Stimulated activated CD4-positive, alpha-beta T cell treated with anti-CD3 and anti-CD28 coated beads, TNF-alpha, amount 100 ng/mL, for 1 hour (primary cell): ENCODE data around the gene LIPA.
"Not testable (repeated sequence)": the region's sequence is repeated elsewhere in the genome, so short reads cannot be mapped to it uniquely, and the experiment has no call there.

ENCODE experiments used
- DNase-seq, 3 donors: peaks; one replicate each; pipeline ENCODE4 v3.0.0-alpha.2; 2020; ENCODE audit warnings: low read depth in 3 of 3, low spot score in 1 of 3

Gene LIPA

DNA sequence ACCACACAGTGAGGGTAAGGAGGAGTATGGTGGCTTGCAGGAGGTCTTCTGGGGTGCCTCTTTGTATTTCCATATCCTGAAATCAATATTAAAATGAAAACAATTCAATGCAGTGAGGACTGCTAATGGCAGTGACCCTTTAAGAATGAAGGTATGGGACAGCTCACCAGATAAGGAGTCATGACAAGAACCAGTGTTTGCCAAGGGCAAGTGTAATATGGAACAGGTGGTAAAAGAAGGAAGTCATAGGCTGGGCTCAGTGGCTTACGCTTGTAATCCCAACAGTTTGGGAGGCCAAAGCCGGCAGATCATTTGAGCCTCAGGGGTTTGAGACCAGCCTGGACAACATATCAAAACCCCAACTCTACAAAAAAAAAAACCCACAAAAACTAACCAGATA is 20.0 kb upstream of the LIPA start:
- no peak for DNase-seq

DNA sequence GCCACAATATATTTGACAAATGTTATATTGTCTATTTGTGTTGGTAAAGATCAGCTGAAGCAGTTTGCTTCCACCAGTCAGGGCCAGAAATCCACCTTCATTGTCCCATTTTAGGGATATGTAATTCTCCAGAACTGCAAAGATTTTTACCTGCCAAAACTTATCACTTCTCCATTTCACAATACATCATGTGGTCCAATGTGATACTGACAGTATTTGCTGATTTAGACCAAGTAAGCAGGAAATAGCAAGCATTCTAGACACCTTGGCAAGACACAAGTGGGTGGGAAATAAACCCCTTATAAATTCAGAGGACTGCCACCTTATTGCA is 18.5 kb upstream of the LIPA start:
- no peak for DNase-seq

DNA sequence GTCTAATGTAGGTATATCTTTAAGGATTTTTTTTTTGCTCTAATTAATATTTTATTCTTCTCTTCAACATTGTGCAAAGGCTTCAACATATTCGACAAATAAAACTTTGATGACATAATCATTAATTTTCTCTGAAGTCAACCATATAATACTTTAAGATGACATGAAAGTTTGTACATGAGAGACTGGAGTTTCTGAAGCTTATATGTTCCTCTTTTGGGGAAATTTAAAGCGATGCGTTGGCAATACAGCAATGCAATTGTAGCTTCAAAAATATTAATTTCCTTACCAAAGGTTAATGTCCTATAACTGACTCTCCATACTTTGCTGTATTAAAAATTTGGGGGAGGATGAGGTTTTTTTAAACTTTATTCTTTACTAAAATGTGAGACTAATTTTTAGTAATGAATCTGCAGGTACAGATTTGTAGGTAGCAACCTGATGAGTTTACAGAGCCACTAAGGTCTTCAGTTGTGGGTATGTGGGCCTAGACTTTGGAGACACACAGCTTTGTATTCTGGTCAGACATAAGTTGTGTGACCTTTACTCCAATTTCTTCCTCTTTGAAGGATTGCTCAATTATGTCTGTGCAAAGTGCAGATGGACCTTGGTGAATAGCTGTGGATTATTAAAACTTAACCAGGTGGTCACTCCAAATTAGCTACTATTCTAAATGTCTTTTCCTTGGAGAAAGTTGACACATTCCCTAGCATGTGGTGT is 18.0 kb upstream of the LIPA start:
- DNase-seq = no peak

DNA sequence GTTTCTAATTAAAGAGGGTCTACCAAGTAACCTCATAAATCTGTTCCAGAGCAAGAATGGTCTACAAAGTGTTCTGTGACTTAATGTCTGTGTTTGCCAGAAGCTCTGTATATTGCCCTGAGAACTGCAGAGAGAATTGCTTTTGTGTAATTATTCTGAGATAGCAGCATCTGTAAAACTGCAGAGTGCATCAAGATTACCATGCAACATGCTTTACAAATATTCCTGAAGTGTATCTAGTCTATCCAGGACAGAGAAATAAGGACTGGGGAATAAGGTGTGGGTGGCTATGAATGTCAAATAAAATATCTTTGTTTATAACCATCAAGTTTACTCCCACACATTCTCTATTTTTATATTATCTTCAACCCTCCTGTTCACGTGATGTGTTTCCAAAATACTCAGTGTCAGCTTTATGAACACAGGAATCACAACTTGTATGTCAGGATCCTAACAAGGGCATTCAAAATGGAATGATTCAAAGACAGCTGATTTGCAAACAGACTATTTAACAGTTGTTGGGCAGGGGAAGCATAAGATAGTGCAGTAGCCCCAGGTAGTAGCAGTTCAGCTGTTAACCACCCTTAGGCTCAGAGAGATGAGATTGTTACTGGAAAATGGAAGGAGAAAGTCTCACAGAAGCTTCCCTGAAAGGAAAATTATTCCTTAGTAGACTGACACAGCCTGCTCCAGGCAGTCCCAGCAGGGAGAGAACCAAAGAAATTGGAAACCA is 15.3 kb upstream of the LIPA start:
- DNase-seq = no peak

DNA sequence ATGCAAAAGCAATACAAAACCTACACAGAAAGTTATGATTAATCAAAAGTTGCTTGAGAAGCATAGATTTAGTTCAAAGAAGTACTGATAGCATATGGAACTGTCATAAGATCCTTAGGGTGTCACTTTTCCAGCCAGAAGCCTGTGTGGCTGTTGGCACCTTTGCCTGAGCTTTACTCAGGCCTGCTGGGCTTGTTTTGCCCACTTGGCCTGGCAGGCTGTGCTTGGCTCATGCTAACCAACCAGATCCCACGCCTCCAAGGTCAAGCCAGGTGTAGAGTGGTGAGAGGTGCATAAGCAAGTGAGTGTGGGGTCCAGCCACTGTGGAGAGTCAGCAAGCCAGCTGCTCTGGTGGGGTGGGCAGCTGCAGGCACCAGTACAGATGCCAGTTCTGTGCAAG is 12.0 kb upstream of the LIPA start:
- no peak for DNase-seq

DNA sequence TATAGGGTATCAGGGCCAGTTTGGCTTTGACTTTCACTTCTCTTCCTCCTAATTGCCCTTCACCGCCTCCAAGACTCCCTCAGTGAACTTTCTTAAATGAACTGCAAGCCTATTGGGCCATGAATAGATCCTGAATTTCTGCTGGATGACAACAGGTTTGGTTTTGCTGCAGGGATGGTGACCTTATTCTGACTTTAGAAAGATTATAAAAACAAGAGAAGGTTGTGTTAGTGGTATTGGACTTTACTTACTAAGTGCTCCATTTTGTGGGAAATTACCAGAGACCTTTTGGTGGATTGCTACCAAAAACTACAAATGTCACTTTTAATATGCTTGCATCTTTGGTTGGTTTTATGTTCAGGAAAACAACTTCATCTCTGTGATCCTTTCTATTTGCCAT is 11.5 kb upstream of the LIPA start:
- DNase-seq = no peak

DNA sequence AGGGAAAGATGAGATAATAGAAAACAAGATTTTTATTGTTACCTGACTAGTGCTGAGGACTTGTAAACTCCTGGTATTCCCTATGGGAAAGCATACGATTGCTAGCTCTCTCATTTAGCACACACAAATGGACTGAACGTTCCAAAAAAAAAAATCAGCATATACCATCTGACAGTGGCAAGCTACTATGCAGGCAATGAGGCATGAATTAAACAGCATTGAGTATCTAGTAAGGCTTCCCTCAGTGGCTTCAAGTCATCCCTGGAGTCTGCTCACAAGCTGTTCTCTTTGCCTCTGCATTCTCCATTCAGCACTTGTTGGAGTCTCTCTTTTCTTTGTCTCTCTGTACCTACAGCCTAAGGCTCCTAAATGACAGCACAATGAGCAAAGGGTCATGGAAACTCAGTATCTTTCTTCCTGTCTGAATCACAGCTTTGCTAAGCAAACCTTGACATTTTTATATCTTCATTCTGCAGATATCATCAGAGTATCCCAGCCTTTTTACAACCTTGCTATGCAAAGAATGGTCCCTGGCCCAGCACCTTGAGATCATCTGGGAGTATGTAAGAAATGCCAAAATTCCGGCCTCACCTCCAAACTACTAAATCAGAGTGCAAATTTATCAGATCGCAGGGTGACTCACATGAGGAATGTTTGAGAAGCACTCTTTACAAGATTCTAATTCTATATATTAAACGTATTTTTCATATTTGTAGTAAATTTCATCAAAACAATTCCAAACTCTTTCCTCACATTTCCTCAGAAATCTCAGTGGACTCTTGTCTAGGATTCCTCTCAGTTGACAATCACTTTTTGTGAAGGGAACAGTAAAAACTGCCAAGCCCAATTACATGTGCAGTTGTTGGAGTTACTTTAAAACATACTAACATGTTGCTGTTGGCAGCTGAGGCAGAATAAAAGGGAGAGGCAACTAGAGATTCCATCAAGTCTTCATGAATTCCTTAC is 10.8 kb upstream of the LIPA start:
- DNase-seq = no peak

DNA sequence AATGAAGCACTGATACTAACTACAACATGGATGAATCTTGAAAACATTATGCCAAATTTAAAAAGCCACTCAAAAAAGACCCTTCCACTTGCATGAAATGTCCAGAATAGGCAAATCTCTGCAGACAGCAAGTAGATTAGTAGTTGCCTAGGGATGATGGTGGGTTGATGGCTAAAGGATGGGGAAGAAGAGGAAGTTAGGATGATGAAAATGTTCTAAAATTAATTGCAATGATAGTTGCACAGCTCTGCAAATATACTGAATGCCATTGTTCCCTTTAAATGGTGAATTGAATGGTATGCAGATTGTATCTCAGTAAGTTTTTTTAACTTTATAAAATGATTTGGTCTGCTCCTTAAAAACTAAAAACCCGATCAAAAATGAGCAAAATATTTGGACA is 7.3 kb upstream of the LIPA start:
- DNase-seq = no peak

DNA sequence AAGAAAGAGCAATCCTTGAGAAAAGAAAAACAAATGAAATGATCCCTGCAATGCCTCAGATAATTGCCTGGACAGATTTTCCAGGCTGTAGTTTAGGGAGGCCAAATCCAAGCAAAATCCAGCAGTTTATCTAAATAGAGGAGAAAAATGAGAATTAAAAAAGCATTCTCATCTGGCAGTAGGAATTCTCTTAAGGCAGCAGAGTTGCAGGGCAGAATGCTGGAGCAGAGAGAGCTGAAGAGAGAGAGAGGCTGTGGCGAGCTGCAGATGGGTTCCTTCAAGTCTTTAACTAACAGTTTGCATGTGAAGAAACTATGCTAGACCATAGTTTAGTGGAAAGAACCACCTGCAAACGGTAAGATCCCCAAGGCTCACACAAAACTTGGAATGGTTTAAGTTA is 6.0 kb upstream of the LIPA start:
- no peak for DNase-seq

DNA sequence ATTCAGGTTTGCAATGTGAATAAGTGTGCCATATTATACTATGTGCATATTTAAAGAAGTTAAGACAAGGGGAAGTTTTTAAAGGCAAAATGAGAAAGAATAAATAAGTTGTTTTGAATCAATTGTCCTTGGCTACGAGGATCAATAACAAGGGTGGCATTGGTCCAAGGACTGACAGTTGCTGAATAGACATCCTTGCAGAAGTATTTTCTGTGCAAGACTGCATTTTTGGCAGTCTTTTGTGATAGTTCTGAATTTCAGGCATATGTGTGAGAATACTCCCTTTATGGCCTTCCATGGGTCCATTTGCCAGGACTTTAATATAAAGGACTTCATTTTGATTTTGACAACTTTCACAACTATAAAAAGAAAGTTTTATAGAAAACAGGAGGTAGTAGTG is 5.4 kb upstream of the LIPA start:
- DNase-seq = no peak

DNA sequence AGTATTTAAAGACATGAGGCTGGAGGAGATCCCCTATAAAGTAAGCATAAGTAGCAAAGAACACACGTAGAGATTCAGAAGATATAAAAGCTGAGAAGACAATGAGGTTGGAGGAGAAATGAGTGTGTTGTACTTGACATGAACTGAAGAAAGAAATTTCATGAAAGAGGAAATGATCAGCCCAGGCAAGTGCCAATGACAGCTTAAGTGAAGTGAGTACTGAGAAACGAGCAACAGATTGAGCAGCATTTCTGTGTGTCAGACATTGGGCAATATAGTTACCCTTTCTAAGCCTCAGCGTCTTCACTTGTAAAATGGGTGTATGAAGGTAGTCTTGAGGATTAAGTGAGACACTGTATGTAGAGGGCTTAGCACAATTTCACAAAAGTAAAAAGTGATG is 4.8 kb upstream of the LIPA start:
- DNase-seq = no peak

DNA sequence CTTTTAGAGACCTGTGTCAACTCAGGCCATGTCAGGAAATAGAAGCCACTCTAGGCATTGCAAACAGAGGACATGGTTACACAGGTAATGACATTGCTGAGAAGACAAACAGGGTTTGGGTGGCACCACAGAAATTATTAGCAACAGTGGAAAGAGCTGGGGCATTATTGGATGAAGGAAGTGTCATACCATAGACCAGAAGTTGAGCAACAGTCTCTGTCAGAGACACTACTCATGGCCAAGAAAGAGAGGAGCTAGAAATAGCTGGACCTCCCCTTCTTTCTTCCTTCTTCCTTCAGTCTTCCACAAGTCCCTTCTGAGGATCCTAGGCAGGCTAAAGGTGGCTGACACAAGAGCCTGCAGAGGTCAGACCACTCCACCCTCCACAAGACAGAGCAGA is 4.2 kb upstream of the LIPA start:
- no peak for DNase-seq

DNA sequence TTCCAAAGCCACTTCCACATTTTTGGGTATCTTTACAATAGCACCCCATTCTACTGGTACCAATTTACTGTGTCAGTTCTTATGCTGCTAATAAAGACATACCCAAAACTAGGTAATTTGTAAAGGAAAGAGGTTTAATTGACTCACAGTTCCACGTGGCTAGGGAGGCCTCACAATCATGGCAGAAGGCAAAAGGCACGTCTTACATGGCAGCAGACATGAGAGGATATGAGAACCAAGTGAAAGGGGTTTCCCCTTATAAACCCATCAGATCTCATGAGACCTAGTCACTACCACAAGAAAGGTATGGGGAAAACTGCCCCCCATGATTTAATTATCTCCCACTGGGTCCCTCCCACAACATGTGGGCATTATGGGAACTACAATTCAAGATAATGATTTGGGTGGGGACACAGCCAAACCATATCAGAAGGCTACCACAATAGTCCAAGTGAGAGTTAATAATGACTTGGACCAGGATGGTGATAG is 3.6 kb upstream of the LIPA start:
- DNase-seq = not testable (repeated sequence)

DNA sequence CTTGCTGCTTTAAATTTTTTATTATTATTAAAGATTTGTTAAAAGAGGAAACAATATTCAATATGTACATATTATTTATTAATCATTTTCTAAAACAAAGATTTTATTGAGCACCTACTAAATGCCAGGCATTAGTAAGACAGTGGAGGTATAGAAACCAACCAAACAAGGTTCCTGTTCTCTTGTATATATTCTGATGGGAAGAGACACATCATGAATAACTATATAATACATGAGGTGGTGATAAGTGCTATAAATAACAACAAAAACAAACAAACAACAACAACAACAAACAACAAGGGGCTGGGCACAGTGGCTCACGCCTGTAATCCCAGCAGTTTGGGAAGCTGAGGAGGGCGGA is 630 bp upstream of the LIPA start:
- no peak for DNase-seq

DNA sequence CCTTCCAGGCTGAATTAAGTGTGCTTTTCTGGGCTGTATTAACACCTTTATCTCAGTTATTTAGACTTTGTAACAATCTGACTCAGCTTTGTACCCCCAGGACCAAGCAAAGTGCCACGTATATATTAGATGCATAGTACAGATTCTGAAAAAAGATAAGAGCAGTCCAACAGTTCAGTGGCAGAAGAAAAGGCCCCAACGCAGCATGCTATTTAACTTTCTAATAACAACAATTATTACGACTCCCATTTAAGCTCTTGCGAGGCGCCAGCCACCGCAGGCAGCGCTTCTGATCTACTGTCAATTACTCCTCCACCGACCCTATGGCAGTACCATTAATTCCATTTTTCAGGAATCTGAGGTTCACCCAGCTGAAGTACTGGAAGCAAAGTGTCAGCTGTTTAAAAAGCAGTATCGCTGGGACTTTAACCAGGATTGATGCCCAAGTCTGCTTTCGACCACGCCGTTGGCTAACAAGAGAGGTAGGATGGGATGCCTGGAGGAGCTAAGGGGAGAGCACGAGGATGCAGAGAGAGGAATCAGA is 638 bp downstream of the LIPA start:
- no peak for DNase-seq

DNA sequence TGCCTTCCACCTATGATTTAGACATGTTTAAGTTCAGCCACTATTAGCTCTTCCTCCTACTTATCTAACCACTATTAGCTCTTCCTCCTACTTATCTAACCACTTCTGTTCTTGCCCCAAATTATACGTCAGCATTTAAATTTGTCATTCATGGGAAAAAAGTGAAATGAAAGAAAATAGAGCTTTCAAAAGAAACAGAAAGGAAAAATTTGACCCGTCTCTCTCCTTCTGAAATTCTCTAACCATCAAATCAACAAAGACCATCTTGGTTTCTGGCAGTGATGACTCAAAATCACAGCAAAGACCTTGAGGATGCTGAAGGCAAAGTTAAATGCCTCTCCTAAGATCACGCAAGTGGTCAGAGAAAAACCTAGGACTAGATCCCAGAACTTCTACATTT is 2.6 kb downstream of the LIPA start:
- DNase-seq = no peak

DNA sequence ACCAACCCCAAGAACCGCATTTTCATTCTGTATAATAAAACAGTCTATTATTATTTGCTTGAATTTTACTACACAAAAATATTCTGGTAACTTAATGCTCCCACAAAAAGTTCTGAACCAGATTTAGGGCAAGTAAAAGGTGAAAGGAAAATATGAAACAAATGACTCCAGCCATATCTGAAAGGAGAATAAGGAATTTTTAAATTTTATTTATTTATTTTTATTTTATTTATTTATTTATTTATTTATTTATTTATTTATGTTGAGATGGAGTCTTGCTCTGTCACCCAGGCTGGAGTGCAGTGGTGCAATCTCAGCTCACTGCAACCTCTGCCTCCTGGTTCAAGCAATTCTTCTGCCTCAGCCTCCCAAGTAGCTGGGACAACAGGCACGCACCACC is 4.0 kb downstream of the LIPA start:
- DNase-seq = not testable (repeated sequence)

DNA sequence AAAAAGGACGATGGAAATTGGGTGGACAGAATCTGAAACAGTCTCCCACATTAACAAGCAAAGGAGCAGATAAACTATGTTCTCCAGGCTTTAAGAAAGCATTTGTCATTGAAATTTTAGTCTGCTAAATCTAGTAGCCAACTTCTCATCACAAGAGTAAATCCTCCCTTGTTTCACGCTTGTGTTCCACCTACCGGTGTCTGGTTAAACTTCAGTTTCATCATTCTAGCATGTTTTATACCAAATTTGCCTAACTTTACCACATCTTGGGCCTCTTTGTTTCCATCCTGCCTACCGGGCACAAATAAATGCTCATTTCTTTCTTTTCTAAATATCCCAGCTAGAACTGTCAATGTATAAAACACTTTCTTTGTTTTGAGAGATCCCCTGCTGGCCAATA is 5.8 kb downstream of the LIPA start:
- DNase-seq = no peak

DNA sequence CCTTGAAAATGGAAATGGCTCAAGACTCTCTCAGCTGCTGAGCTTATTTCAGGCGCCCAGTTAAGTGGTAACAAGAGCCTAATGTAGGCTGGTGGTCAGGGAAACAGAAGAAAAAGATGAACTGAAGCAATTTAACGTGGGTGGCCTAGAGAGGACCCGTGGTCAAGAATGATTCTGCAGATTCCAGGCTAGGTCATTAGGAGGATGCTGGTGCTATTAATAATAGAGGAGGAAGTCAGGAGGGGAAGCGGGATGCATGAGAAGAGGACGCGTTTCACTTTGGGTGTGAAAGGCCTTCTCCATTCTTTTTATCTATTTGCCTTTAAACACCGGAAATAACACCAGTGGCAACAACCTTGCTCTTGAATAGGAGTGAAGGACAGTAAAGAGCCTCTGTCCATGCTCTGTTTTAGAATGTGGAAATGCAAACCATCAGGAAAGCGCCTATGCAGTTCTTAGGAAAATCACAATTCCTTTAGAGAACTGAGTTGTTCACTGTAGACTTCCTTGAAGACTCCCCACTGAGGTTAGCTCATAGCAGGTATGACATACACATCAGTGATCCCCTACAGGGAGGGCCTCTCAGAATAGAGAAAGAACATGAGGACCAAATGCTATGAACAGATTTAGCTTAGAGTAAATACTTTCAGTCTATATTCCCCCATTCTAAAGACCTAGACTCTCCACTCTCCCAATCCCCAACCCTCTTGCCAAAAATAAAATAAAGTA is 8.6 kb downstream of the LIPA start:
- DNase-seq = no peak

DNA sequence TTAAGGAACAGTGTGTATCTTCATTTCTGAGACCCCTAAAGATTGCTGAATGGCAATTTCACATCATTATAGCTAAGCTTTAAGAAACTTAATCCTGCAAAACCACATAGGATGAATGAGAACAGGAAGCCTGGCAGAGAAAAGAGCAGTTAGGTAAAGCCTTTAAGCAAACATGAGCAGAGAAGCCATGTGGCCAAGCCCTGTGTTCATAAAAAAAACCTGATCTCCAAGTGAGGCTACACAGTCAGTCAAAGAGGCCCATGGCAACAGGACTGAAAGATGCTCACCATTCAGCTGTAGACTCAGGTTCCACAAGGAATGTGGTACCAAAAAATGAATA is 9.3 kb downstream of the LIPA start:
- no peak for DNase-seq
